PC-3 (cell line): Measurements from ENCODE around the gene LIMA1. TPM values are rescaled to one million over a fixed set of nuclear protein-coding genes. Genes with fewer than 3 reads are reported as not detected.
A peak's percentile ranks its signal among the peaks of the same experiment; 100 is the strongest.

Experiments used
- ATAC-seq: fragments of 200-7000 bp; cut with Tn5 transposase; 2 replicates; pipeline ENCODE4 v1.9.1; 2020; ENCODE audit warnings: mild to moderate bottlenecking, moderate library complexity
- BruUV-seq: library from RNA; stranded (reverse); fragments of 400-500 nt; replicated peaks from 2 replicates; lab custom pipeline; 2021; lab: Mats Ljungman, UMichigan
- CTCF ChIA-PET: fragments of 300-600 bp; sonication (Branson Sonifier 250); formaldehyde crosslinking; loops from one replicate; lab custom pipeline; 2022; ENCODE audit warnings: antibody characterized with exemption; lab: Charles Lee
- POLR2A ChIA-PET: fragments of 300-600 bp; sonication (Branson Sonifier 250); formaldehyde crosslinking; loops from one replicate; lab custom pipeline; 2022; ENCODE audit warnings: antibody characterized with exemption; ENCODE audit not compliant: unreplicated experiment; lab: Charles Lee
- DNase-seq: peaks from one replicate; pipeline ENCODE4 v3.0.0-alpha.2; 2015
- H2AFZ ChIP-seq: fragments of 300-600 bp; sonication (generic); 2 replicates; pipeline ENCODE4 v1.6.0; 2016; ENCODE audit warnings: antibody characterized with exemption, low read length
- H3F3A ChIP-seq: fragments of 300-600 bp; sonication (generic); one replicate; pipeline ENCODE4 v1.6.0; 2017; ENCODE audit warnings: antibody characterized with exemption, low read length, control low read depth, mild to moderate bottlenecking; ENCODE audit not compliant: unreplicated experiment
- H3K27ac ChIP-seq: fragments of 300-600 bp; sonication (generic); 2 replicates; pipeline ENCODE4 v1.5.1; 2016; ENCODE audit warnings: mild to moderate bottlenecking, low read length
- H3K27me3 ChIP-seq: fragments of 300-600 bp; sonication (generic); 2 replicates; pipeline ENCODE4 v1.6.1; 2016; ENCODE audit warnings: low read length, mixed read lengths
- H3K36me3 ChIP-seq: fragments of 300-600 bp; sonication (generic); 2 replicates; pipeline ENCODE4 v1.6.1; 2016; ENCODE audit warnings: low read depth, mixed run types, low read length, mixed read lengths
- H3K4me1 ChIP-seq: fragments of 300-600 bp; sonication (generic); 2 replicates; pipeline ENCODE4 v1.5.1; 2016; ENCODE audit warnings: low read length; ENCODE audit not compliant: insufficient read depth
- H3K4me2 ChIP-seq: fragments of 300-600 bp; sonication (generic); 2 replicates; pipeline ENCODE4 v1.6.0; 2016; ENCODE audit warnings: low read length
- H3K4me3 ChIP-seq: fragments of 300-600 bp; sonication (generic); 2 replicates; pipeline ENCODE4 v1.5.1; 2016; ENCODE audit warnings: mild to moderate bottlenecking, low read length, mixed read lengths
- H3K79me2 ChIP-seq: fragments of 300-600 bp; sonication (generic); 2 replicates; pipeline ENCODE4 v1.6.1; 2017; ENCODE audit warnings: low read length, mixed read lengths
- H3K9ac ChIP-seq: fragments of 300-600 bp; sonication (generic); 2 replicates; pipeline ENCODE4 v1.6.0; 2016; ENCODE audit warnings: mild to moderate bottlenecking, low read length
- H3K9me2 ChIP-seq: fragments of 300-600 bp; sonication (generic); replicated peaks from 2 replicates; pipeline ENCODE4 v1.6.1; 2016; ENCODE audit warnings: mixed run types, low read length, mixed read lengths
- H3K9me3 ChIP-seq: fragments of 300-600 bp; sonication (generic); 2 replicates; pipeline ENCODE4 v1.6.1; 2016; ENCODE audit warnings: low read length, mixed read lengths
- H4K20me1 ChIP-seq: fragments of 300-600 bp; sonication (generic); 2 replicates; pipeline ENCODE4 v1.6.1; 2016; ENCODE audit warnings: low read length, mixed read lengths
- CTCF ChIP-seq: fragments of 300-600 bp; sonication (generic); conservative IDR thresholded peaks from 2 replicates; pipeline ENCODE4 v1.5.1; 2017; ENCODE audit warnings: antibody characterized with exemption, low read depth, mild to moderate bottlenecking, low read length
- EZH2 ChIP-seq: fragments of 300-600 bp; sonication (generic); IDR thresholded peaks from one replicate; pipeline ENCODE4 v1.6.1; 2017; ENCODE audit warnings: antibody characterized with exemption, mild to moderate bottlenecking, low read length; ENCODE audit not compliant: unreplicated experiment
- EZH2phosphoT487 ChIP-seq: fragments of 300-600 bp; sonication (generic); IDR thresholded peaks from 2 replicates; pipeline ENCODE4 v1.6.1; 2018; ENCODE audit warnings: mild to moderate bottlenecking, antibody characterized with exemption, low read length, borderline replicate concordance
- intact Hi-C: fragments of 100-400 bp; cut with micrococcal nuclease; formaldehyde crosslinking; loops from 2 replicates; pipeline ENCODE4 v1.9.0; 2023
- total RNA-seq: library from RNA; depleted of rRNA; stranded (reverse); fragments of >200 nt; gene quantifications from 2 replicates; pipeline ENCODE4 v1.2.3, GENCODE V29; 2014

The LIMA1 gene
- total RNA-seq, 1 experiment from 2014 or later: 45.1 TPM

DNA sequence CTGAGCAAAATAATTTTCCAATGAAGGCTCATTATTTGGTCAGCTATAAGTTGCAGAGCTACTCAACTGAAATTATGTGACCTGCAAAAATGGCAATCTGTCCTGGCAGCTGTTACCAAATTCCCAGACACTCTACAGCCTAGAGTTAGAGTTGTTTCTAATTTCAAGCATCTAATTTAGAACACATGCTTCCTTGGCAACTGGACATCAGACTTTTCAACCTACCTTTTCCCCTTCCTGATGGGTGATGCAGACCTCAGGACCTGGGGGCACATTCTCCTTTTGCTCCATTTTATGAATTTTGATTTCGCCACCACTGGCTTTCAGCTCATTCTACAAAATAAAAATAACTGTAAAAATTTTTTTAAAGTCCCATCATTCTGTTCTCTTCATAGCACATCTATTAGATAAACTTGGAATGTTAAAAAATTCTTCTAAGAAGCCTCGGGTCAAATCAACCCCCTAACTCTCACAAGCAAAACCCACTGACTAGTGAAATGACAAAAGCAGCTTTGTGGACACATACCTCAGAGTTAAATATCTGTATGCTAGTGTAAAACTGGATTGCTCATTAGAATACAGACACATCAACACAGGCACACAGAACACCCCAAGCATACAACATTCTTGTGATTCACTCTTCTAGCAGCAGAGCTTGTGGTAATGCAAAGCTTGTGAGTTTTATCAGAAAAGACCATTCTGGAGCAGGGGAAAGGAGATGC lies 82.6 kb downstream of the LIMA1 start:
- peaks cover 13% of the 10 kb centered on the region for H3F3A ChIP-seq
- TF ChIP-seq EZH2 (no peak), EZH2phosphoT487 (no peak), CTCF (no peak)
- H3K27ac ChIP-seq: peak overlapping the region; percentile 99
- DNase-seq: peak; percentile 65
- H3K9me2 ChIP-seq: no peaks in the 10 kb centered on the region
- no peak overlapping the region for H3K4me3 ChIP-seq
- ATAC-seq: no peak
- intact Hi-C loops: loop anchor here (5.0 to 10.0 kb wide), 2 partner anchors 127 to 204 kb away; partner anchors contain the start of gene LARP4
- H3K4me1 ChIP-seq: peaks cover 64% of the 10 kb centered on the region
- ChIA-PET POLR2A (no interaction called here), CTCF (no interaction called here)
- peak overlapping the region; percentile 84 for H3K9ac ChIP-seq
- peak overlapping the region; percentile 61; the same call in 1 of the 2 replicates for H3K4me2 ChIP-seq
- no TSS peak for BruUV-seq
- H2AFZ ChIP-seq: no peak overlapping the region
- no peaks in the 10 kb centered on the region for H4K20me1 ChIP-seq
- H3K36me3 ChIP-seq: peaks cover 18% of the 10 kb centered on the region
- H3K79me2 ChIP-seq: no peaks in the 10 kb centered on the region
- H3K27me3 ChIP-seq: no peaks in the 10 kb centered on the region
- H3K9me3 ChIP-seq: no peaks in the 10 kb centered on the region

- Histone ChIP-seq H3K27ac (no peak overlapping the region), H3K9ac (no peak overlapping the region), H3K9me3 (no peaks in the 10 kb centered on the region), H3K36me3 (peaks cover 9% of the 10 kb centered on the region), H2AFZ (no peak overlapping the region), H3K4me1 (peaks cover 62% of the 10 kb centered on the region), H3K79me2 (no peaks in the 10 kb centered on the region), H4K20me1 (no peaks in the 10 kb centered on the region), H3K27me3 (no peaks in the 10 kb centered on the region), H3F3A (peaks cover 13% of the 10 kb centered on the region), H3K4me3 (no peak overlapping the region), H3K9me2 (no peaks in the 10 kb centered on the region), H3K4me2 (no peak overlapping the region)
- DNase-seq (no peak), ATAC-seq (no peak)
- CTCF ChIA-PET: no interaction called here
- intact Hi-C loops: loop anchor here (5.0 kb wide), 2 partner anchors 43 to 113 kb away; no protein-coding TSS in a partner anchor
- TF ChIP-seq EZH2phosphoT487: no peak
- TF ChIP-seq CTCF: no peak
- TF ChIP-seq EZH2: no peak
- no TSS peak for BruUV-seq
- POLR2A ChIA-PET: no interaction called here
Observed at GRCh38 chr12:50198829-50199228, 84.5 kb downstream of the LIMA1 start.

- peak overlapping the region; percentile 27; the same call in 1 of the 2 replicates for H3K4me2 ChIP-seq
- peak overlapping the region; percentile 62 for H3K27ac ChIP-seq
- CTCF ChIA-PET: no interaction called here
- TF ChIP-seq EZH2phosphoT487 (no peak), CTCF (no peak), EZH2 (no peak)
- ATAC-seq: no peak
- H4K20me1 ChIP-seq: no peaks in the 10 kb centered on the region
- no peak overlapping the region for H2AFZ ChIP-seq
- no TSS peak for BruUV-seq
- H3K9me2 ChIP-seq: no peaks in the 10 kb centered on the region
- H3K79me2 ChIP-seq: no peaks in the 10 kb centered on the region
- no peaks in the 10 kb centered on the region for H3K9me3 ChIP-seq
- no peak for DNase-seq
- peaks cover 9% of the 10 kb centered on the region for H3K36me3 ChIP-seq
- peaks cover 56% of the 10 kb centered on the region for H3K4me1 ChIP-seq
- intact Hi-C loops: loop anchor here (5.0 kb wide), 2 partner anchors 45 to 115 kb away; no protein-coding TSS in a partner anchor
- no peak overlapping the region for H3K9ac ChIP-seq
- H3K27me3 ChIP-seq: no peaks in the 10 kb centered on the region
- H3K4me3 ChIP-seq: no peak overlapping the region
- POLR2A ChIA-PET: interaction anchor here (0.6 to 0.7 kb wide), 2 partner anchors 11 to 50 kb away, joined by 4 to 5 read pairs; no protein-coding TSS in a partner anchor
- peaks cover 12% of the 10 kb centered on the region for H3F3A ChIP-seq
Observed at GRCh38 chr12:50197297-50197727, 86.0 kb downstream of the LIMA1 start.
